Activated CD4-positive, alpha-beta T cell treated with anti-CD3 and anti-CD28 coated beads for 24 hours (primary cell): ENCODE measurements around the gene TAF6.

Source experiments
- DNase-seq, 2 donors: peaks; one replicate each; pipeline ENCODE4 v3.0.0-alpha.2; 2020; ENCODE audit warnings: low read depth in 2 of 2

The TAF6 gene

GRCh38 chr7:100095704-100096103, 23.5 kb downstream of the TAF6 start:
- no peak for DNase-seq

- DNase-seq: no peak
Measured at GRCh38 chr7:100095289-100095688, 23.9 kb downstream of the TAF6 start.

- DNase-seq: no peak
Measured at GRCh38 chr7:100093925-100094486, 25.2 kb downstream of the TAF6 start.

- no peak for DNase-seq
Measured at GRCh38 chr7:100093498-100093897, 25.7 kb downstream of the TAF6 start.

- no peak for DNase-seq
Measured at GRCh38 chr7:100093054-100093453, 26.1 kb downstream of the TAF6 start.

GRCh38 chr7:100091411-100092181, 27.6 kb downstream of the TAF6 start:
- DNase-seq: no peak

- DNase-seq: no peak
Measured at GRCh38 chr7:100090527-100091410, 28.4 kb downstream of the TAF6 start.

GRCh38 chr7:100089458-100090196, 29.5 kb downstream of the TAF6 start:
- no peak for DNase-seq

GRCh38 chr7:100088621-100089457, 30.3 kb downstream of the TAF6 start, which contains the start of gene COPS6:
TSS of gene COPS6 (plus strand) at chr7:100088969. CDS start at chr7:100088991, 22 bp downstream.
- peak; percentile 84 to 86 for DNase-seq

GRCh38 chr7:100088095-100088620, 31.0 kb downstream of the TAF6 start:
- DNase-seq: no peak

- no peak for DNase-seq
Measured at GRCh38 chr7:100087055-100087750, 32.0 kb downstream of the TAF6 start.

GRCh38 chr7:100085515-100085914, 33.6 kb downstream of the TAF6 start:
- DNase-seq: no peak

GRCh38 chr7:100082978-100083377, 36.2 kb downstream of the TAF6 start:
- DNase-seq: no peak

GRCh38 chr7:100081535-100082102, 37.5 kb downstream of the TAF6 start, which contains the start of gene ZNF3:
TSS of gene ZNF3 (minus strand) at chr7:100081723. CDS start at chr7:100077357, 4,366 bp downstream.
- peak; percentile 96 to 97 for DNase-seq

GRCh38 chr7:100080907-100081534, 38.1 kb downstream of the TAF6 start:
- DNase-seq: no peak

- no peak for DNase-seq
Measured at GRCh38 chr7:100079024-100079560, 40.1 kb downstream of the TAF6 start.

- DNase-seq: no peak
Measured at GRCh38 chr7:100077205-100077604, 42.0 kb downstream of the TAF6 start.

- no peak for DNase-seq
Measured at GRCh38 chr7:100075418-100075817, 43.7 kb downstream of the TAF6 start.

- DNase-seq: no peak
Measured at GRCh38 chr7:100074841-100075240, 44.3 kb downstream of the TAF6 start.
